ENCODE data around the gene SLK. TPM values are rescaled to one million over a fixed set of nuclear protein-coding genes. Genes with fewer than 3 reads are reported as not detected.
A peak's percentile ranks its signal among the peaks of the same experiment; 100 is the strongest.

The SLK gene
- total RNA-seq, 6 experiments from 2014 or later: 7.9 to 16.3 (median 13.0) TPM

GRCh38 chr10:103969436-103969835 lies 2.5 kb downstream of the SLK start:
- H3K27me3 ChIP-seq: no peaks in the 10 kb centered on the region
- H3K9me3 ChIP-seq: no peaks in the 10 kb centered on the region
- DNase-seq (no peak), ATAC-seq (no peak)
- intact Hi-C loops (cut with DNase I): no loop called here
- H3K4me3 ChIP-seq: peak overlapping the region in 2 of 3 donors; percentile 7 to 82
- H3K4me1 ChIP-seq: peaks cover 0 to 19% (median 0%) of the 10 kb centered on the region in 4 donors
- WGBS (ENCODE audit: insufficient coverage, low coverage, low lambda C conversion rate, missing lambda C conversion rate): 38% methylated on average over 4 of the region's 4 CpGs
- no peak overlapping the region for H3K27ac ChIP-seq
- H3K36me3 ChIP-seq: no peaks in the 10 kb centered on the region
- TF ChIP-seq POLR2A (IDR thresholded peaks at IDR 0.05) (no peak), CTCF (IDR thresholded peaks at IDR 0.05) (no peak)

- WGBS (ENCODE audit: insufficient coverage, low coverage, low lambda C conversion rate, missing lambda C conversion rate): 47% methylated on average over 2 of the region's 2 CpGs
These were observed 3.1 kb downstream of the SLK start for GRCh38 chr10:103969857-103970627.

GRCh38 chr10:103975169-103975568 lies 8.2 kb downstream of the SLK start:
- no peaks in the 10 kb centered on the region for H3K27me3 ChIP-seq
- intact Hi-C loops (cut with DNase I): no loop called here
- no peak for TF ChIP-seq CTCF (IDR thresholded peaks at IDR 0.05)
- no peak for TF ChIP-seq POLR2A (IDR thresholded peaks at IDR 0.05)
- no peaks in the 10 kb centered on the region for H3K9me3 ChIP-seq
- H3K4me1 ChIP-seq: peaks cover 0 to 6% (median 0%) of the 10 kb centered on the region in 4 donors
- H3K4me3 ChIP-seq: no peak overlapping the region
- no peaks in the 10 kb centered on the region for H3K36me3 ChIP-seq
- DNase-seq: no peak
- no peak for ATAC-seq
- WGBS (ENCODE audit: insufficient coverage, low coverage, low lambda C conversion rate, missing lambda C conversion rate): 90% methylated on average over 1 of the region's 1 CpG
- H3K27ac ChIP-seq: no peak overlapping the region

More at GRCh38 chr10:103969857-103970627, 3.1 kb downstream of the SLK start:
- Histone ChIP-seq H3K4me3 (no peak overlapping the region), H3K36me3 (no peaks in the 10 kb centered on the region), H3K4me1 (peaks cover 0 to 19% (median 0%) of the 10 kb centered on the region in 4 donors), H3K27ac (no peak overlapping the region), H3K9me3 (no peaks in the 10 kb centered on the region), H3K27me3 (no peaks in the 10 kb centered on the region)
- TF ChIP-seq POLR2A (IDR thresholded peaks at IDR 0.05): no peak
- TF ChIP-seq CTCF (IDR thresholded peaks at IDR 0.05): no peak
- ATAC-seq (no peak), DNase-seq (no peak)
- intact Hi-C loops (cut with DNase I): no loop called here

- H3K4me1 ChIP-seq: no peaks in the 10 kb centered on the region
- no peak overlapping the region for H3K4me3 ChIP-seq
- H3K9me3 ChIP-seq: no peaks in the 10 kb centered on the region
- no peaks in the 10 kb centered on the region for H3K36me3 ChIP-seq
- ATAC-seq (no peak), DNase-seq (no peak)
- H3K27ac ChIP-seq: no peak overlapping the region
- intact Hi-C loops (cut with DNase I): no loop called here
- TF ChIP-seq POLR2A (IDR thresholded peaks at IDR 0.05) (no peak), CTCF (IDR thresholded peaks at IDR 0.05) (no peak)
- no peaks in the 10 kb centered on the region for H3K27me3 ChIP-seq
- WGBS (ENCODE audit: insufficient coverage, low coverage, low lambda C conversion rate, missing lambda C conversion rate): 100% methylated on average over 2 of the region's 2 CpGs
These were observed 10.3 kb downstream of the SLK start for GRCh38 chr10:103977204-103977603.
